DND-41 (cell line): ENCODE measurements around the gene SHCBP1.

Source experiments
- ATAC-seq: fragments of 200-7000 bp; cut with Tn5 transposase; 3 replicates; pipeline ENCODE4 v1.9.1; 2021; ENCODE audit warnings: low read depth; ENCODE audit not compliant: insufficient read depth
- DNase-seq: peaks from one replicate; pipeline ENCODE4 v3.0.0-alpha.2; 2020
- H2AFZ ChIP-seq: 2 replicates; pipeline ENCODE4 v1.6.0; 2012; ENCODE audit warnings: low read depth, low read length
- H3K27ac ChIP-seq: 2 replicates; pipeline ENCODE4 v1.5.1; 2012; ENCODE audit warnings: low read length, inconsistent platforms
- H3K27me3 ChIP-seq: fragments of 200-600 bp; sonication (generic); 2 replicates; pipeline ENCODE4 v1.6.0; 2012; ENCODE audit warnings: low read length, mild to moderate bottlenecking, inconsistent platforms; ENCODE audit not compliant: insufficient read depth, poor library complexity
- H3K36me3 ChIP-seq: 2 replicates; pipeline ENCODE4 v1.5.1; 2012; ENCODE audit warnings: low read length, inconsistent platforms; ENCODE audit not compliant: insufficient read depth
- H3K4me1 ChIP-seq: 2 replicates; pipeline ENCODE4 v1.5.1; 2012; ENCODE audit warnings: mild to moderate bottlenecking, low read length; ENCODE audit not compliant: insufficient read depth
- H3K4me2 ChIP-seq: 2 replicates; pipeline ENCODE4 v1.6.0; 2012; ENCODE audit warnings: mild to moderate bottlenecking, moderate library complexity, low read length, inconsistent platforms; ENCODE audit not compliant: insufficient read depth
- H3K4me3 ChIP-seq, 2 experiments: fragments of 200-600 bp in 1 of 2; shearing (Covaris generic) in 1 of 2; 2 replicates each; pipeline ENCODE4 v1.5.1; 2012 to 2016; ENCODE audit warnings: inconsistent platforms in 2 of 2, low read length in 2 of 2, mild to moderate bottlenecking in 2 of 2, low read depth in 1 of 2, moderate library complexity in 1 of 2
- H3K79me2 ChIP-seq: 2 replicates; pipeline ENCODE4 v1.6.0; 2012; ENCODE audit warnings: low read length, inconsistent platforms; ENCODE audit not compliant: insufficient read depth
- H3K9ac ChIP-seq: 2 replicates; pipeline ENCODE4 v1.6.0; 2012; ENCODE audit warnings: low read depth, mild to moderate bottlenecking, inconsistent platforms, low read length, moderate library complexity
- H3K9me3 ChIP-seq: 2 replicates; pipeline ENCODE4 v1.5.1; 2012; ENCODE audit warnings: low read length, moderate library complexity, mild to moderate bottlenecking, inconsistent platforms; ENCODE audit not compliant: insufficient read depth, severe bottlenecking
- H4K20me1 ChIP-seq: 2 replicates; pipeline ENCODE4 v1.6.0; 2012; ENCODE audit warnings: low read length; ENCODE audit not compliant: insufficient read depth
- CTCF ChIP-seq: IDR thresholded peaks from 2 replicates; pipeline ENCODE4 v1.5.1; 2012; ENCODE audit warnings: borderline replicate concordance, low read length, moderate library complexity, mild to moderate bottlenecking; ENCODE audit not compliant: poor library complexity, severe bottlenecking; ENCODE audit errors: extremely low read depth
- EZH2 ChIP-seq: IDR thresholded peaks from 3 replicates; pipeline ENCODE4 v1.6.1; 2012; ENCODE audit warnings: borderline replicate concordance, low read depth, mild to moderate bottlenecking, moderate library complexity, low read length, inconsistent platforms; ENCODE audit not compliant: severe bottlenecking

Gene SHCBP1

DNA sequence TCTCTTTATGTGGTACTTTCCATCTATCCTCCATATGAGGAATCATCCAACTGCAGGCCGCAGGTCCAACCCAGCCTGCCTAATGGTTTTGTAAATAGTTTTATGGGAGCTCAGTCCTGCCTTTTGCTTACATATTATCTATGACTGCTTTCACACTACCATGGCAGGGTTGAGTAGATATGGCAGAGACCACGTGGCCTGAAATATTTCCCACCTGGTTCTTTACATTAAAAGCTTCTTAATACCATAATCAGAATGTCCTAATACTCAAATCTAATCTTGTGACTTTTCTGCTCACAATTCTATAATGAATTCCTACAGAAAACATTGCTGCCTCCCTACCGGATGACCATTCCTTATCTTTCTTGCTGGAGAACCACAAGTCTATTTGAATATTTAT, 71.7 kb downstream of the SHCBP1 start:
- no peak for ATAC-seq
- Histone ChIP-seq H4K20me1 (no peaks in the 10 kb centered on the region), H3K4me1 (no peaks in the 10 kb centered on the region), H3K9me3 (no peaks in the 10 kb centered on the region), H3K27ac (no peak overlapping the region), H3K9ac (no peak overlapping the region), H3K4me2 (no peak overlapping the region), H2AFZ (no peak overlapping the region), H3K4me3 (no peak overlapping the region), H3K79me2 (no peaks in the 10 kb centered on the region), H3K36me3 (no peaks in the 10 kb centered on the region), H3K27me3 (no peaks in the 10 kb centered on the region)
- no peak for TF ChIP-seq EZH2
- TF ChIP-seq CTCF = no peak
- DNase-seq = no peak
